Thyroid gland (tissue), 4 donors: Measurements from ENCODE around the gene ATP1A2. TPM values are rescaled to one million over a fixed set of nuclear protein-coding genes. Genes with fewer than 3 reads are reported as not detected.
A peak's percentile ranks its signal among the peaks of the same experiment; 100 is the strongest.

Source experiments
- DNase-seq, 2 donors: peaks; one replicate each; pipeline ENCODE4 v3.0.0-alpha.2; 2019
- H3K27ac ChIP-seq, 3 donors: fragments of 200-600 bp; sonication (generic); 1 replicate in 2 of 3; 2 replicates in 1 of 3; pipeline ENCODE4 v1.5.1; 2016 to 2019; ENCODE audit warnings: mild to moderate bottlenecking in 1 of 3, moderate library complexity in 1 of 3
- H3K27me3 ChIP-seq: fragments of 200-600 bp; sonication (generic); one replicate; pipeline ENCODE4 v1.5.1; 2019
- H3K36me3 ChIP-seq, 2 donors: fragments of 200-600 bp; sonication (generic); one replicate each; pipeline ENCODE4 v1.5.1; 2016 to 2019
- H3K4me1 ChIP-seq, 2 donors: fragments of 200-600 bp; sonication (generic); one replicate each; pipeline ENCODE4 v1.5.1; 2017 to 2019
- H3K4me3 ChIP-seq, 3 donors: fragments of 200-600 bp; sonication (generic); replicated peaks in 1 of 3; 1 replicate in 2 of 3; 2 replicates in 1 of 3; pipeline ENCODE4 v1.5.1; 2016; ENCODE audit warnings: mild to moderate bottlenecking in 1 of 3
- H3K9me3 ChIP-seq: fragments of 200-600 bp; sonication (generic); one replicate; pipeline ENCODE4 v1.5.1; 2017
- POLR2A ChIP-seq, 2 donors: fragments of 450-650 bp; IDR thresholded peaks; one replicate each; pipeline ENCODE4 v1.6.1; 2017; ENCODE audit warnings: antibody characterized with exemption in 2 of 2, mild to moderate bottlenecking in 2 of 2, moderate library complexity in 1 of 2
- WGBS, 2 donors: methylation state at CpG; one replicate each; pipeline ENCODE4 v1.1.5; 2017; 5-methylcytosine and 5-hydroxymethylcytosine counted together
- intact Hi-C: fragments of 100-400 bp; cut with DNase I; formaldehyde crosslinking; loops from one replicate; pipeline ENCODE4 v1.15.1; 2023
- total RNA-seq, 4 donors: library from RNA; depleted of rRNA; stranded (reverse); fragments of >200 nt; gene quantifications; one replicate each; pipeline ENCODE4 v1.2.3, GENCODE V29; 2016
- TF ChIP-seq, protein P1 (sequence below), 6 experiments: fragments of 200-600 bp in 3 of 6; fragments of 450-650 bp in 3 of 6; sonication (generic) in 3 of 6; IDR thresholded peaks; one replicate each; pipeline ENCODE4 v1.5.1; 2016 to 2019; ENCODE audit warnings: antibody characterized with exemption in 6 of 6, mild to moderate bottlenecking in 2 of 6, inconsistent platforms in 1 of 6, moderate library complexity in 1 of 6

The ATP1A2 gene
- total RNA-seq, 4 donors from 2014 or later = 1.1 to 4.2 (median 2.6) TPM

DNA sequence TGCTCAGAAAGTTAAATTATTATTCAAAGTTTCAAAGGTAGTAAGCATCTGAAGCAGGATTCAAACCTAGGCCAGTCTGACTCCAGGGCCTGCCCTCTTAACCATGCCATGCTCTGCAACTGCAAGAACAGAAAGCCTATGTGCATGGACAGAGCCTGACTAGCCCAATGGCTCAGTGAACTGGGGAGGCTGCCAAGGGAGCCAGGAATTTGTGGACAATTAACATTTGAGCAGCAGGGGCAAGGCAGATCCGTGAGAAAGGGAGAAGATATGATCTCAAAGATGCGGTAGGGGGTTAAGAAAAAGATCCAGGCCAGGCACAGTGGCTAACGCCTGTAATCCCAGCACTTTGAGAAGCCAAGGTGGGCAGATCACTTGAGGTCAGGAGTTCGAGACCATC is 29.4 kb downstream of the ATP1A2 start:
- H3K27me3 ChIP-seq = no peaks in the 10 kb centered on the region
- H3K9me3 ChIP-seq = no peaks in the 10 kb centered on the region
- no peak overlapping the region for H3K4me3 ChIP-seq
- peak in 1 of 2 donors; percentile 12 for DNase-seq
- intact Hi-C loops = no loop called here
- no peaks in the 10 kb centered on the region for H3K36me3 ChIP-seq
- no peak overlapping the region for H3K27ac ChIP-seq
- H3K4me1 ChIP-seq = no peaks in the 10 kb centered on the region
- WGBS, 2 donors = 66 to 77% methylated on average over 4 of the region's 4 CpGs
- TF ChIP-seq, protein P1, sequence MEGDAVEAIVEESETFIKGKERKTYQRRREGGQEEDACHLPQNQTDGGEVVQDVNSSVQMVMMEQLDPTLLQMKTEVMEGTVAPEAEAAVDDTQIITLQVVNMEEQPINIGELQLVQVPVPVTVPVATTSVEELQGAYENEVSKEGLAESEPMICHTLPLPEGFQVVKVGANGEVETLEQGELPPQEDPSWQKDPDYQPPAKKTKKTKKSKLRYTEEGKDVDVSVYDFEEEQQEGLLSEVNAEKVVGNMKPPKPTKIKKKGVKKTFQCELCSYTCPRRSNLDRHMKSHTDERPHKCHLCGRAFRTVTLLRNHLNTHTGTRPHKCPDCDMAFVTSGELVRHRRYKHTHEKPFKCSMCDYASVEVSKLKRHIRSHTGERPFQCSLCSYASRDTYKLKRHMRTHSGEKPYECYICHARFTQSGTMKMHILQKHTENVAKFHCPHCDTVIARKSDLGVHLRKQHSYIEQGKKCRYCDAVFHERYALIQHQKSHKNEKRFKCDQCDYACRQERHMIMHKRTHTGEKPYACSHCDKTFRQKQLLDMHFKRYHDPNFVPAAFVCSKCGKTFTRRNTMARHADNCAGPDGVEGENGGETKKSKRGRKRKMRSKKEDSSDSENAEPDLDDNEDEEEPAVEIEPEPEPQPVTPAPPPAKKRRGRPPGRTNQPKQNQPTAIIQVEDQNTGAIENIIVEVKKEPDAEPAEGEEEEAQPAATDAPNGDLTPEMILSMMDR (IDR thresholded peaks at IDR 0.05) = no peak
- no peak for TF ChIP-seq POLR2A (IDR thresholded peaks at IDR 0.05)

DNA sequence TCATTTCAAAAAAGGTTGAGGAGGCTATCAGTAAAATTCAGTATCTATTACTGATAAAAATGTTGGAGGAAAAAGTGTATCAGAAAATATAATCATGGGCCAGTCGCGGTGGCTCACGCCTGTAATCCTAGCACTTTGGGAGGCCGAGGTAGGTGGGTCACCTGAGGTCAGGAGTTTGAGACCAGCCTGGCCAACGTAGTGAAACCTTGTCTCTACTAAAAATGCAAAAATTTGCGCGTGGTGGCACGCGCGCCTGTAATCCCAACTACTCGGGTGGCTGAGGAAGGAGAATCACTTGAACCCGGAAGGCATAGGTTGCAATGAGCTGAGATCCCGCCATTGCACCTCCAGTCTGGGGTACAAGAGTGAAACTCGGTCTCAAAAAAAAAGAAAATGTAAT is 30.5 kb downstream of the ATP1A2 start:
- DNase-seq = no peak
- TF ChIP-seq, protein P1 (IDR thresholded peaks at IDR 0.05) = no peak
- TF ChIP-seq POLR2A (IDR thresholded peaks at IDR 0.05) = no peak
- Histone ChIP-seq H3K36me3 (no peaks in the 10 kb centered on the region), H3K9me3 (no peaks in the 10 kb centered on the region), H3K27me3 (no peaks in the 10 kb centered on the region), H3K4me3 (no peak overlapping the region), H3K27ac (no peak overlapping the region), H3K4me1 (no peaks in the 10 kb centered on the region)
- 91 to 93% methylated on average over 14 of the region's 14 CpGs for WGBS, 2 donors
- intact Hi-C loops = no loop called here

DNA sequence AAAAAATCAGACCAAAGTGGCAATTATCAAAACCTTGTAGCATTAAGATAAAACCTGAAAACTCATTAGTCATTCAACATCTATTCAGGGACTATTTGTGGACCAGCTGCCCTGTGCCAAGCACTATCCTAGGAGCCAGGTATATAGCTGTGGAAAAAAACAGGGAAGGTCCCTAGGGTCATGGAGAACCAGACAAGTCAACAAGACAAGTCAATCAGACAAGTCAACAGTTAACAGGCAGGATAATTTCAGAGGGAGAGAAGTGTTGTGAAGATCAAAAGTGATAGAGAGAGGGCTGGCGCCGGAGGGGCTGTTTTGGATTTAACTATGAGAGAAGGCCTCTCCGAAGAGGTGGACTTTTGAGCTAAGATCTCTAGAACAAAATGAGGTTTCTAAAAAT is 32.6 kb downstream of the ATP1A2 start:
- DNase-seq = no peak
- no peak for TF ChIP-seq POLR2A (IDR thresholded peaks at IDR 0.05)
- TF ChIP-seq, protein P1 (IDR thresholded peaks at IDR 0.05) = no peak
- H3K27me3 ChIP-seq = no peaks in the 10 kb centered on the region
- no peaks in the 10 kb centered on the region for H3K36me3 ChIP-seq
- 86 to 87% methylated on average over 3 of the region's 3 CpGs for WGBS, 2 donors
- no peak overlapping the region for H3K27ac ChIP-seq
- H3K4me3 ChIP-seq = no peak overlapping the region
- no peaks in the 10 kb centered on the region for H3K9me3 ChIP-seq
- intact Hi-C loops = no loop called here
- no peaks in the 10 kb centered on the region for H3K4me1 ChIP-seq

DNA sequence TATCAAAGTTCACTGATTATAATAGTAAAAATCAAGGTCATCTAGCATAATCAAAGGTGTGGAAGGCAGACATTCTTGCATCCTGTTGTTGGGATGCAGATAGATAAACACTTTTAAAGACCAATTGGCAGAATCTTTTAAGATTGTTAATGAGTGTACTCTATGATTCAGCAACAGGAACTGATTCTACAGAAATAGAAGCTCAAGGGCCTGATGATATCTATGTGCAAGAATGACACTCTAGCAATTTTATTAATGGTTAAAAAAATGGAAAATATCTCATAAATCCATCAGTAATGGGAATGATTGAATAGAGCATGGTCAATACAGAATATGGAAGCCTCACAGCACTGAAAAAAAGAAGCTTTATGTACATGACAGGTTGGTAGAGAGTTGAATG is 33.7 kb downstream of the ATP1A2 start:
- no peaks in the 10 kb centered on the region for H3K9me3 ChIP-seq
- no peaks in the 10 kb centered on the region for H3K36me3 ChIP-seq
- no peak for DNase-seq
- TF ChIP-seq POLR2A (IDR thresholded peaks at IDR 0.05) = no peak
- TF ChIP-seq, protein P1 (IDR thresholded peaks at IDR 0.05) = no peak
- no peaks in the 10 kb centered on the region for H3K4me1 ChIP-seq
- no peak overlapping the region for H3K4me3 ChIP-seq
- intact Hi-C loops = no loop called here
- no peaks in the 10 kb centered on the region for H3K27me3 ChIP-seq
- H3K27ac ChIP-seq = no peak overlapping the region

DNA sequence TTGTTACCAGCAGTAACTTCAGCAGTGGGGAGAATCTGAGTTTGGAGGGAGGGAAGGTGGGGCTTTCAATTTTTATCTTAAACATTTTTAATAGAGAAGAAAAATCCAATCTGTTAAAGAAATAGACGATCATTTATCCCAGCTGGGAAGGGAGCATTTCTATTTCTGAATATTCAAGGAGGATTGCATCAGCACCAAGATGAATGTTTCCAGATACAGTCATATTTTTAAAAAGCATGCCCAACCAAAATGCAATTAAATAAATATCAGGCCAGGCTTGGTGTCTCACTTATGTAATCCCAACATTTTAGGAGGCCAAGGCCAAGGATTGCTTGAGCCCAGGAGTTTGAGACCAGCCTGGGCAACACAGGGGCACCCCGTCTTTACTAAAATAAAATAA is 34.2 kb downstream of the ATP1A2 start:
- TF ChIP-seq, protein P1 (IDR thresholded peaks at IDR 0.05) = no peak
- no peak for TF ChIP-seq POLR2A (IDR thresholded peaks at IDR 0.05)
- intact Hi-C loops = no loop called here
- Histone ChIP-seq H3K36me3 (no peaks in the 10 kb centered on the region), H3K27ac (no peak overlapping the region), H3K9me3 (no peaks in the 10 kb centered on the region), H3K27me3 (no peaks in the 10 kb centered on the region), H3K4me1 (no peaks in the 10 kb centered on the region), H3K4me3 (no peak overlapping the region)
- 88% methylated on average over 2 of the region's 2 CpGs for WGBS, 2 donors
- no peak for DNase-seq
